Measurements from ENCODE around the gene DDX5. TPM values are rescaled to one million over a fixed set of nuclear protein-coding genes. Genes with fewer than 3 reads are reported as not detected.
A peak's percentile ranks its signal among the peaks of the same experiment; 100 is the strongest.

The DDX5 gene
- total and polyA plus RNA-seq, 2 of the 13 experiments (the other 11 are each of a cell fraction or from before 2014, with no cell fraction given) = 503 to 684 TPM

GRCh38 chr17:64505340-64506200, 519 bp downstream of the DDX5 start (continued):
- TF ChIP-seq CSRNP2 (CRISPR knock-in tag; conservative IDR thresholded peaks at IDR 0.05; ENCODE audit: low read depth) = 0 out of 2 replicates have a peak, but pooled peaks have one; percentile 74
- TF ChIP-seq CTCF (CRISPR knock-in tag; IDR thresholded peaks at IDR 0.05) = 0 out of 2 replicates have a peak, but pooled peaks have one; percentile 16
- TF ChIP-seq ZNF335 (CRISPR knock-in tag; IDR thresholded peaks at IDR 0.05) = no peak
- TF ChIP-seq HMGXB3 (CRISPR knock-in tag; IDR thresholded peaks at IDR 0.05; ENCODE audit: borderline replicate concordance) = no peak
- peak; percentile 14 for TF ChIP-seq IKZF4 (CRISPR knock-in tag; IDR thresholded peaks at IDR 0.05; ENCODE audit: borderline replicate concordance, low read depth, not compliant biosample characterization)
- TF ChIP-seq ZNF766 (CRISPR knock-in tag; IDR thresholded peaks at IDR 0.05; ENCODE audit: borderline replicate concordance) = peak; percentile 33; the same call in 1 of the 2 replicates
- TF ChIP-seq EHMT2 (IDR thresholded peaks at IDR 0.05; ENCODE audit: borderline replicate concordance, low read depth, low read length) = no peak
- no peak for TF ChIP-seq PAXIP1 (CRISPR knock-in tag; conservative IDR thresholded peaks at IDR 0.05)
- TF ChIP-seq DDIT3 (CRISPR knock-in tag; IDR thresholded peaks at IDR 0.05) = no peak
- no peak for TF ChIP-seq ZBTB43 (CRISPR knock-in tag; conservative IDR thresholded peaks at IDR 0.05)
- peak; percentile 87 for TF ChIP-seq NFRKB (IDR thresholded peaks at IDR 0.05)
- no peak for TF ChIP-seq MIER2 (CRISPR knock-in tag; IDR thresholded peaks at IDR 0.05)
- TF ChIP-seq HMGA1 (CRISPR knock-in tag; conservative IDR thresholded peaks at IDR 0.05) = no peak
- no peak for TF ChIP-seq ZNF432 (CRISPR knock-in tag; IDR thresholded peaks at IDR 0.05; ENCODE audit: borderline replicate concordance)

All from HepG2 (cell line).